ENCODE data around the gene GUCY2F.

GUCY2F gene

GRCh38 chrX:109392895-109393294 lies 89.0 kb downstream of the GUCY2F start:
- Histone ChIP-seq H2BK12ac (ENCODE audit: low read length) (no peak overlapping the region), H2BK15ac (ENCODE audit: low read length) (no peak overlapping the region), H2AK5ac (ENCODE audit: low read depth, low read length) (no peak overlapping the region), H3K18ac (ENCODE audit: low read length) (no peak overlapping the region), H3K9me3 (replicated peaks in 1 of 2; ENCODE audit: control insufficient read depth in 2 of 2, insufficient read depth in 1 of 2, low read depth in 1 of 2, low read length in 2 of 2) (no peaks in the 10 kb centered on the region), H3K4me3 (ENCODE audit: low read length in 2 of 2) (no peak overlapping the region), H3K27me3 (ENCODE audit: control insufficient read depth in 3 of 3, insufficient read depth in 3 of 3, low read depth in 1 of 3, low read length in 3 of 3) (no peaks in the 10 kb centered on the region), H3K4me2 (ENCODE audit: insufficient read depth, low read length, poor library complexity, severe bottlenecking) (no peak overlapping the region), H4K8ac (ENCODE audit: low read depth, low read length) (no peak overlapping the region), H2BK5ac (ENCODE audit: low read length) (no peak overlapping the region), H3K4me1 (ENCODE audit: control insufficient read depth in 2 of 2, insufficient read depth in 1 of 2, low read depth in 1 of 2, low read length in 2 of 2) (peaks cover 9 to 13% of the 10 kb centered on the region in 2 donors), H3K9ac (ENCODE audit: low read depth, low read length, poor library complexity) (no peak overlapping the region), H3K27ac (replicated peaks; ENCODE audit: low read length) (no peak overlapping the region), H3K23ac (ENCODE audit: low read depth, low read length, poor library complexity) (no peak overlapping the region), H3K4ac (ENCODE audit: low read length) (no peak overlapping the region), H4K91ac (ENCODE audit: low read depth, low read length, poor library complexity) (no peak overlapping the region), H2AFZ (ENCODE audit: low read length) (no peak overlapping the region), H3K79me1 (ENCODE audit: low read depth, low read length) (no peaks in the 10 kb centered on the region), H3K36me3 (replicated peaks in 1 of 2; ENCODE audit: control insufficient read depth in 2 of 2, insufficient read depth in 2 of 2, low read length in 2 of 2) (no peaks in the 10 kb centered on the region), H3K14ac (ENCODE audit: low read length) (no peak overlapping the region), H2BK120ac (ENCODE audit: low read depth, low read length) (no peak overlapping the region)
- DNase-seq (ENCODE audit: low spot score): no peak
- no CpG with 5 or more reads among the region's 5 CpGs for WGBS, 2 donors (ENCODE audit: extremely low coverage in 2 of 2, insufficient read length in 2 of 2, insufficient replicate concordance in 1 of 2)

DNA sequence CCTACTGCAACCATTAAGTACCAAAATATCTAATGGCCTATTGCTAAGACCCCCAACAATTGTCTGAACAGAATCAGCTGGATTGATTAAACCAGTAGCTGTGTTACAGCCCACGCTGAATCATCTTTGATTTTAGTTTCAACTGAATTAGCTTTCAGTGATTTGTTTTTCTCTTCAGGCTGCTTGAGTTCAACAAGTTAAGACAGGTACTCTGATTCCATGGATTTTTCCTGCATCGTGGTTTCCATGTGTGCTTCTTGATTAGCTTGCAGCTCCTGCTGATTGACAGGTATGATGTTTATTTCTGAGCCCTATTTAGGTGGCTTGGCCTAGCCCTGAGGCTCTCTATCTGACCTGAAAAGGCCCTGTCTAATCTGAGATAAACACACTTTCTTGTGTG lies 91.3 kb downstream of the GUCY2F start:
- no peak overlapping the region for H3K4ac ChIP-seq (ENCODE audit: low read length)
- H3K4me1 ChIP-seq (ENCODE audit: control insufficient read depth in 2 of 2, insufficient read depth in 1 of 2, low read depth in 1 of 2, low read length in 2 of 2): peaks cover 0 to 3% of the 10 kb centered on the region in 2 donors
- no peak for DNase-seq (ENCODE audit: low spot score)
- no peak overlapping the region for H4K91ac ChIP-seq (ENCODE audit: low read depth, low read length, poor library complexity)
- no peak overlapping the region for H2BK5ac ChIP-seq (ENCODE audit: low read length)
- H2BK12ac ChIP-seq (ENCODE audit: low read length): no peak overlapping the region
- no peak overlapping the region for H3K27ac ChIP-seq (replicated peaks; ENCODE audit: low read length)
- H3K14ac ChIP-seq (ENCODE audit: low read length): no peak overlapping the region
- no peak overlapping the region for H3K23ac ChIP-seq (ENCODE audit: low read depth, low read length, poor library complexity)
- H2AFZ ChIP-seq (ENCODE audit: low read length): no peak overlapping the region
- H3K27me3 ChIP-seq (ENCODE audit: control insufficient read depth in 3 of 3, insufficient read depth in 3 of 3, low read depth in 1 of 3, low read length in 3 of 3): no peaks in the 10 kb centered on the region
- no CpG with 5 or more reads among the region's 2 CpGs for WGBS, 2 donors (ENCODE audit: extremely low coverage in 2 of 2, insufficient read length in 2 of 2, insufficient replicate concordance in 1 of 2)
- no peak overlapping the region for H2BK120ac ChIP-seq (ENCODE audit: low read depth, low read length)
- no peaks in the 10 kb centered on the region for H3K36me3 ChIP-seq (replicated peaks in 1 of 2; ENCODE audit: control insufficient read depth in 2 of 2, insufficient read depth in 2 of 2, low read length in 2 of 2)
- H2AK5ac ChIP-seq (ENCODE audit: low read depth, low read length): no peak overlapping the region
- no peak overlapping the region for H3K18ac ChIP-seq (ENCODE audit: low read length)
- H2BK15ac ChIP-seq (ENCODE audit: low read length): no peak overlapping the region
- no peak overlapping the region for H4K8ac ChIP-seq (ENCODE audit: low read depth, low read length)
- no peak overlapping the region for H3K4me3 ChIP-seq (ENCODE audit: low read length in 2 of 2)
- no peak overlapping the region for H3K9ac ChIP-seq (ENCODE audit: low read depth, low read length, poor library complexity)
- no peaks in the 10 kb centered on the region for H3K79me1 ChIP-seq (ENCODE audit: low read depth, low read length)
- no peaks in the 10 kb centered on the region for H3K9me3 ChIP-seq (replicated peaks in 1 of 2; ENCODE audit: control insufficient read depth in 2 of 2, insufficient read depth in 1 of 2, low read depth in 1 of 2, low read length in 2 of 2)
- H3K4me2 ChIP-seq (ENCODE audit: insufficient read depth, low read length, poor library complexity, severe bottlenecking): no peak overlapping the region

GRCh38 chrX:109389917-109390316 lies 92.0 kb downstream of the GUCY2F start:
- H3K4ac ChIP-seq (ENCODE audit: low read length): no peak overlapping the region
- H3K4me1 ChIP-seq (ENCODE audit: control insufficient read depth in 2 of 2, insufficient read depth in 1 of 2, low read depth in 1 of 2, low read length in 2 of 2): peaks cover 0 to 3% of the 10 kb centered on the region in 2 donors
- no peaks in the 10 kb centered on the region for H3K9me3 ChIP-seq (replicated peaks in 1 of 2; ENCODE audit: control insufficient read depth in 2 of 2, insufficient read depth in 1 of 2, low read depth in 1 of 2, low read length in 2 of 2)
- H4K8ac ChIP-seq (ENCODE audit: low read depth, low read length): no peak overlapping the region
- H2BK12ac ChIP-seq (ENCODE audit: low read length): no peak overlapping the region
- H2BK15ac ChIP-seq (ENCODE audit: low read length): no peak overlapping the region
- no peaks in the 10 kb centered on the region for H3K79me1 ChIP-seq (ENCODE audit: low read depth, low read length)
- H3K14ac ChIP-seq (ENCODE audit: low read length): no peak overlapping the region
- H3K23ac ChIP-seq (ENCODE audit: low read depth, low read length, poor library complexity): no peak overlapping the region
- no peak overlapping the region for H3K27ac ChIP-seq (replicated peaks; ENCODE audit: low read length)
- H4K91ac ChIP-seq (ENCODE audit: low read depth, low read length, poor library complexity): no peak overlapping the region
- H2AK5ac ChIP-seq (ENCODE audit: low read depth, low read length): no peak overlapping the region
- H3K4me3 ChIP-seq (ENCODE audit: low read length in 2 of 2): no peak overlapping the region
- no peak overlapping the region for H2BK5ac ChIP-seq (ENCODE audit: low read length)
- no peaks in the 10 kb centered on the region for H3K36me3 ChIP-seq (replicated peaks in 1 of 2; ENCODE audit: control insufficient read depth in 2 of 2, insufficient read depth in 2 of 2, low read length in 2 of 2)
- no peak overlapping the region for H2AFZ ChIP-seq (ENCODE audit: low read length)
- WGBS, 2 donors (ENCODE audit: extremely low coverage in 2 of 2, insufficient read length in 2 of 2, insufficient replicate concordance in 1 of 2): no CpG with 5 or more reads among the region's 1 CpG
- H2BK120ac ChIP-seq (ENCODE audit: low read depth, low read length): no peak overlapping the region
- no peak overlapping the region for H3K4me2 ChIP-seq (ENCODE audit: insufficient read depth, low read length, poor library complexity, severe bottlenecking)
- no peak for DNase-seq (ENCODE audit: low spot score)
- no peaks in the 10 kb centered on the region for H3K27me3 ChIP-seq (ENCODE audit: control insufficient read depth in 3 of 3, insufficient read depth in 3 of 3, low read depth in 1 of 3, low read length in 3 of 3)
- H3K9ac ChIP-seq (ENCODE audit: low read depth, low read length, poor library complexity): no peak overlapping the region
- H3K18ac ChIP-seq (ENCODE audit: low read length): no peak overlapping the region

DNA sequence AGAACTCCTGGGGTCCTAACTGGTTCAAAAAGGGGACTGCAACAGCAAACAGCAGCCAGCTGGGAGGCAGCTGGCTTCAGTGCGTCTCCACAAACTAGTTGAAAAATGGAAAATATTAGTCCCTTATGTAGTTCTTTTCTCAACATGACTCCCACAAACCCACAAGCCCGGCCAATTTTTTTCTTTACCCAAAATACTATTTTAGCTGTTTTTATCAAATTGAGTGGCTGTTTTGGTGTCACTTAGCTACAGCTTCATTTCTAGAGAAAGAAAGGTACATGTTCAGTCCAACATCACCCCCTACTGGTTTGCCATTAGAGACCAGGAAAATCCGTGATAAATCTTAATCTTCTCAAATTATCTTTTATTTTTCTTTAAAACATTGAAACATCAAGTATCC lies 97.2 kb downstream of the GUCY2F start:
- no peak overlapping the region for H3K4ac ChIP-seq (ENCODE audit: low read length)
- no peak overlapping the region for H3K9ac ChIP-seq (ENCODE audit: low read depth, low read length, poor library complexity)
- no peak overlapping the region for H2BK120ac ChIP-seq (ENCODE audit: low read depth, low read length)
- no peak overlapping the region for H3K14ac ChIP-seq (ENCODE audit: low read length)
- no peak overlapping the region for H4K91ac ChIP-seq (ENCODE audit: low read depth, low read length, poor library complexity)
- H3K9me3 ChIP-seq (replicated peaks in 1 of 2; ENCODE audit: control insufficient read depth in 2 of 2, insufficient read depth in 1 of 2, low read depth in 1 of 2, low read length in 2 of 2): no peaks in the 10 kb centered on the region
- no peaks in the 10 kb centered on the region for H3K36me3 ChIP-seq (replicated peaks in 1 of 2; ENCODE audit: control insufficient read depth in 2 of 2, insufficient read depth in 2 of 2, low read length in 2 of 2)
- H3K79me1 ChIP-seq (ENCODE audit: low read depth, low read length): no peaks in the 10 kb centered on the region
- no peaks in the 10 kb centered on the region for H3K4me1 ChIP-seq (ENCODE audit: control insufficient read depth in 2 of 2, insufficient read depth in 1 of 2, low read depth in 1 of 2, low read length in 2 of 2)
- H2BK15ac ChIP-seq (ENCODE audit: low read length): no peak overlapping the region
- no peak overlapping the region for H3K18ac ChIP-seq (ENCODE audit: low read length)
- no peak overlapping the region for H3K27ac ChIP-seq (replicated peaks; ENCODE audit: low read length)
- peak overlapping the region; percentile 50 for H2AFZ ChIP-seq (ENCODE audit: low read length)
- H3K4me2 ChIP-seq (ENCODE audit: insufficient read depth, low read length, poor library complexity, severe bottlenecking): no peak overlapping the region
- no CpG with 5 or more reads among the region's 3 CpGs for WGBS, 2 donors (ENCODE audit: extremely low coverage in 2 of 2, insufficient read length in 2 of 2, insufficient replicate concordance in 1 of 2)
- no peak overlapping the region for H2BK12ac ChIP-seq (ENCODE audit: low read length)
- peak; percentile 15 for DNase-seq (ENCODE audit: low spot score)
- H3K4me3 ChIP-seq (ENCODE audit: low read length in 2 of 2): no peak overlapping the region
- H2AK5ac ChIP-seq (ENCODE audit: low read depth, low read length): no peak overlapping the region
- H3K23ac ChIP-seq (ENCODE audit: low read depth, low read length, poor library complexity): no peak overlapping the region
- no peak overlapping the region for H4K8ac ChIP-seq (ENCODE audit: low read depth, low read length)
- no peaks in the 10 kb centered on the region for H3K27me3 ChIP-seq (ENCODE audit: control insufficient read depth in 3 of 3, insufficient read depth in 3 of 3, low read depth in 1 of 3, low read length in 3 of 3)
- H2BK5ac ChIP-seq (ENCODE audit: low read length): no peak overlapping the region

Measured in neuronal stem cell (in vitro differentiated cells).